HG03457 (cell line): Measurements from ENCODE around the gene SMCHD1.
"Not testable (repeated sequence)": the region's sequence is repeated elsewhere in the genome, so short reads cannot be mapped to it uniquely, and the experiment has no call there.

Source experiments
- ATAC-seq: cut with Tn5 transposase; IDR thresholded peaks from one replicate; pipeline ENCODE4 v1.9.1; 2021; ENCODE audit warnings: moderate number of reproducible peaks; ENCODE audit not compliant: unreplicated experiment

The SMCHD1 gene

GRCh38 chr18:2848247-2849246 is 193.0 kb downstream of the SMCHD1 start:
- no peak for ATAC-seq

- ATAC-seq = no peak
These were observed 195.3 kb downstream of the SMCHD1 start for GRCh38 chr18:2850816-2851215.

- no peak for ATAC-seq
These were observed 196.2 kb downstream of the SMCHD1 start for GRCh38 chr18:2851771-2852170.

GRCh38 chr18:2852460-2852859 is 196.9 kb downstream of the SMCHD1 start:
- not testable (repeated sequence) for ATAC-seq

GRCh38 chr18:2853173-2853925 is 197.8 kb downstream of the SMCHD1 start:
- no peak for ATAC-seq

GRCh38 chr18:2853926-2854664 is 198.6 kb downstream of the SMCHD1 start:
- no peak for ATAC-seq
